NCI-H1436 treated with DMSO at 0.1 percent for 48 hours (cell line): ENCODE results near the gene KDM5B.

ENCODE experiments used
- DNase-seq: peaks from one replicate; lab custom pipeline; 2025; lab: John Stamatoyannopoulos, UW

Gene KDM5B

DNA sequence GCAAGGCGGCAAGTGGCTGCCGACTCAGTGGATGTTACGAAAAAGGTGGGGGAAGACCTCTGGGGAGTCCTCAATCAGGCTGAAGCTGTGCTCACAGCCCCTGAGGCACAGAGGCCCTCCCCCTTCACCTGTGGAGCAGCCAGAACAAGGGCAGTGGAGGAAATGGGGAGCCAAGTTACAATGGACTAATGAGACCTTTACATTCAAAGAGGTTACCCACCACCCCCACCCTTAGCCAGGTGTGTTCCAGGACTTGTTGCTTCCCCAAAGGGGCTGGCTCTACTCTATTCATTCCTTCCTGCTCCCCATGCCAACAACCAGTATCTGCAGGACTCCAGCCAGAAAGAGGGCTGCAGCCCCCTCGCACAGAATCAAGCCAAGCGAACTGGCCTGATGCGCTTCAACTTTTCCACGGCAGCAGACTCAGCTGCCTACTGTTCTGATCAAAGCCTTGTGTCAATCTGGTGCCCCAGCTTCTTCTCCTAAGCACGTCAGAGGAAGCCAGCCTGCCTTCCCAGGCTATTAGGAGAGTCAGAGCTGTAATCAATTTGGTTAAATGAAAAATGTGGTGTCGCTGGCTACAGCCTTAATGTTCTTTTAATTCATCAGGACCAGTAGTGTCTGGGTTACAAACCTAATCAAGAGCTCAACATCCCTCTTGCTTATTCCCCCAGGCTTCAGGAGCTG lies 96.1 kb downstream of the KDM5B start:
- no peak for DNase-seq

DNA sequence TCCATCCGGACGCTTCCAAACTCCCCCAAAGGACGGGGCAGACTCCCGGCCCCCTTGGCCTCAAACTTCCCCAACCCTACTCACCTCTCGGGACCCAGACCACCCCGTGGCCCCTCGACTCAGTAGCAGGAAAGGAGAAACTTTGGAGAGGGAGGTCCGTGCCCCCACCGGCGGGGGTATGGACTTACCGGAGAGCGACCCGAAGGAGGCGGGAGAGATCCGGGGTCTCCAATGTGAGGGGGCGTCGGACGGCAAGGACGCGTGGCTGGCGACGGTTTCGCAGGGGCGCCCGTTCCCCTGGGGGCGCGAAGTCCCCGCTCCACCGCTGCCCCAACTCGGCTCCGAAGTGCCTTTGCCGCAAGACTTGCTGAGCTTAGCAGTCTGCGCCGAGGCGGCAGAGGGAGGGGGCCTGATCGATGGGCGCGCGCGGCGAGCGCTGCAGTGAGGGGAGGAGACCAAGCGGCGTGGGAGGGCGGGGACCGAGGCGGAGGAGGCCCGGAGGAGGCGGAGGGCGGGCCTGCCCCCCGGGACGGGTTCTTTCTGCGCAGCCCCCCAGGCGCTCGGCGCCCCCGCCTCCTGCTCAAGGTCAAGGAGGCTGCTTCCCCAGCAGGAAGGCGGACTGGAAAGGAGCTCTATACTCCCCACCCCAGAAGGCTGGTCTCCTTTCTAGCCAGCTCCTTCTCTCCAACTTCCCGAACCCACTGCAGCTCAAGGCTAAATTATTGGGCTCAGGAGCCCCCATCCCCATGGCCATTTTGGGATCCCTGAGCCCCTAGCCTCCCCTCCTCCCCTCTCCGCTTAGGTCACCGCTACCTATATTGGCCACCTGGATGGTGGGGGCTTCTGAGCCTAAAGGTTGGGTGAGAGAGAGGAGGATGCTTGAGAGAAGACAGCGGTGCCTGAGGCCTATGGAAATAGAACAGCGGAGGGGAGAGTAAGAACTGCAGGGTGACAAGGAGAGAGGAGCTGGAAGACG lies 97.9 kb downstream of the KDM5B start, which contains the start of gene SYT2:
Gene SYT2 (minus strand): TSS at position 385 of the 976 bp plus-strand sequence. CDS start 104,682 bp downstream, outside the sequence.
- no peak for DNase-seq

DNA sequence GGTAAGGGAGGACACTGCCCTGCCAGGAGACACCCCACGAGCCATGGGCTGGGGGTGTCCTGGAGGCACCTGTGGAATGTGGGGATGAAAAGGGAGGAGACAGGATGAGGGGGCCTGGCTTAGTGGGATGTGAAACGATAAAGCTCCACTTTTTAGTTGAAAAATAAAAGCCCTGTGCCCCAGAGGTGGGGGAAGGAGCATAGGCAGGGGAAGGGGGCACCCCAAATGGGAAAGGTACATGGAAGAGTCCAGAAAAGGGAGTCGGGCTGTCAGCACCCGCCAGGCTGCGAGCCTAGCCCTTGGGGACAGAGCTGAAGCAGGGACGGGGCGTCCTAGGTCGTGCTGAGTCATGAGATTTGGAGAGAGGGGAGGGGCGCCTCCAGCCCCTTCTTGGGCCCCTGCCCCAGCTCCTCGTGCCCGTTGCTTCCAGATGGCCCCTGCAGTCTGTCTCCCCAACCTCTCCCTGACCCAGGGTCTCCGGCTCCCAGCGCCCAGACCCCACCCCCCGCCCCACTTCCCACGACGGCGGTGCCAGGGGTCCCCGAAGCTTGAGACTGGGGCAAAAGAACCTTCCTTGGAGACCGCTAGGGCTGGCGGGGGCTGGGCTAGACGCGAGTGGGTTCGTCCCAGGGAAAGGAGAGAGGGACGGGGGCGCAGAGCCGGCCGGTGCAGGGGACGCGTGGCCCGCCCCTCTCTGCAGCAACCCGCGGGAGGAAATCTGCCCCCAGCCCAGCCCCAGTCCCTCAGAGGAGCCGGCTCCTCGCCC lies 98.8 kb downstream of the KDM5B start:
- DNase-seq = no peak

DNA sequence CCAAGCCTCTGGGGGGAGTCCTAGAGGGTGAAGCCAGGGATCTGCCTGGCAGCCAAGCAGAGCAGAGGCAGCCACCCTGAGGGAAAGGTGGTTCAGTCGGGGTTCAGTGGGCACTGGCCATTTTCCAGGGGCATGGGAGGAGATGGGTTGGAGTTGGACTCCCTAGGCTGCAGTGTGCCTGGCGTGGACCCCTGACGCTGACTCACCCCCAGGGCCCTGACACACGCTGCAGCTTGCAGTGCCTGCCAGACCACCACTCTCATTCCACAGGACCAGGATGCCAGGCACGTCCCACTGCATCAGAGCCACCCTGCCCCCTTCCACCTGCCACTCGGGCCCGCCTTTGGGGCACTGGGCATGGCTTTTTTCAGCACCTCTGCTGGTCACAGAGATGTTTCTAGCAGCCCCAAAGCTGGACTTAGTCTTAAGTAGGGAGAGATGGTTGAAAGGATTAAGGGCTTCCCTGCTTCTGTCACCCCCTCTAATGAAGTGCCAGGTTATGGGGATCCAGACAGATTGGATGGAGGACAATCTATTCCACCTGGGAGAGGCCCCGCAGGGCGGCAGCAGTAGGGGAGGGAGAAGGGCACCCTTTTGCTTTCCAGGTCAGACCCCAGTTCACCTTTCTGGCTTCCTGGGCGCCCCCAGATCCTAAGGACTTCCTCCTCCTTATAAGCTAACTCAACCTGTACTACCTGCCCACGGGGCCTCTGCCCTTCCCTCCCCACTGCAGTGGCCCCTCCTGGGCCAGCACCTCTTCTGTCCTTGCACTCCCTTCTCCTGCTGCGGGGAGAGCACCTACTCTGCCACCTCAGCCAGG lies 99.6 kb downstream of the KDM5B start:
- no peak for DNase-seq

DNA sequence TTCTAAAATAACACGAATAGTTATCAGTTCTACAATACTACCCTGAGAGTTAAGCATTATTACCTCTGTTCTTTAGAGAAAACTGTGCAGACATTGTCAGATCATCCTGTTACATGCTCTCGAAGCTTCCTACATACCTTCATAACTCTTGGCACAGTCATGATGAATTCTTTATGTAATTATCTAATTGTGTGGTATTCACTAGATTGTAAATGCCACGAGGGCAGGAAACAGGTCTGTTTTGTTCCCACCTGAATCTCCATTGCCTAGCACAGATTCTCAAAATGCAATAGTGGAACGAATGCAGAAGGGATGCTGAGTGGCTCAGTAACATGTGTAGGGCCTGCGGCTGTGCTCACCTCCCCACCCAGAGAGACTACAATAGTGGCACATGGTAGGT lies 101.4 kb downstream of the KDM5B start:
- no peak for DNase-seq

DNA sequence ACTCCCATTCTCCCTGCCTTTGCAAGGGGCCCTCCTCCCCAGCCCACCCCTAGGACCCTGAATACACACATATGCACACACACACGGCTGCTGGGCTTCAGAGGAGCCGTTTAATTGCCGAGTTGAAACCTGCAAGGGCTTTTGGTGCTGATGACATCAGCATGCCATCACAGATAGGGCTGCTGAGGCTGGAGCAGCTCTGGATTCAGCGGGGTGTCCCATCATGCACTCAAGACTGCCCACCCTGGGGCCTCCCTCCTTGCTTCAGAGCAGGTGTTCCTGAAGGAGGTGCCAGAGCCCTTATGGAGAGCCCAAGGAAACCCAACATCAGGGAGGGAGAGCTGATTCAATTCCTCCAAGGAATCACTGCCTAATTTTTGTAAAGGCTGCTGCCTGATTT lies 103.6 kb downstream of the KDM5B start:
- no peak for DNase-seq

DNA sequence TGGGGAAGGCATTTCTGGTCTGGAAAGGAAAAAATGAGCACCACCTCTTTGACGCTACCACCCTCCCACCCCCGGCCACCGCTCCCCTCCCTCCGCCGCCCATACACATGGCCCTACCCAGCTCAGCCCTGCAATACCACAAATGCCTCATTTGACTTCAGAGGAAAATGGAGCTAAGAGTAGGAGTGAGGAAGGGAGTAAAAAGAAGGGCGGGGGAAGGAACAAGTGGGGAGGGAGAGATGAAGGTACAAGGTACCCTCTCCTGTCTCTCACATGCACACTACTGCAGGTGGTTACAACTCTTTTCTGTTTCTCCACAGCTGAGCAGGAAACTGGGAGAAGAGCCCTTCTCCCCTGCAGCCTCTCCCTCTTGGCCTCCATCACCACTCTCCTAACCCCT lies 105.0 kb downstream of the KDM5B start:
- DNase-seq = no peak

DNA sequence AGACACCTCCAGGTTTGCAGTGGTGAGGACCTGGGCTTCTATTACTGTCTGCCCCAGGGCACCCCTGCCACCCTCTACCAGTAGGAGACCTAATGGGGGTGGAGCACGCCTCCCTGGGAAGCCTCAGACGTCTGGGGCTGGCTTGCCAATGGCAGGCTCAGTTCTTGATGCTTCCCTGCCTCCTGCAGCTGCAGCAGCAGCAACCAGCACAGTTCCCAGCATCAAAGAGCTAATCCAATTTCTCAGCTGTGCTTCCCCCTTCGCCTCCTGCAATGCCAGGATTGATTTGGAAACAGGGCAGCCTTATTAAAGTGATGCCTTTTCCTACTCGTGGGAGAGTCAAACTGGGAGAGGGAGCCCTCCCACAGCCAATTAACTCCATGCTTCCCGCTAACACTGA lies 106.1 kb downstream of the KDM5B start:
- no peak for DNase-seq

DNA sequence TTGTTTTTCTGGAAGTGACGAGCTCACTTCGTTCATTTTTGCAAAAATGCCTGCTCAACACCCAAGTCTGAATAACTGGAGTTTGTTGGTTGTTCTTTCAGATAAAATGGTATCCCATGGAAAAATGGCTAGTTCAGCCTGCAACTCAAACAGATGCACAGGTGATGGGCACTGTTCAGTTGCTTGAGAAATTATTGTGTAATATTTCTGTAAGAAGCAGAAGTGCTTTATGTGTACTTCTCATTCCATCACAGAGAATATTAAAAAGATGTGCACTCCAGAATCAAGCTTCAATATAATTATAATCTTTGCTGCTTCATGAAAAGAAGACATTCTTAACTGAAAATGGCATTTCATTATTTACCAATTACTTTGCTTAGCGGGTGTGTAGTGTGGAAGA lies 107.0 kb downstream of the KDM5B start:
- DNase-seq = no peak

DNA sequence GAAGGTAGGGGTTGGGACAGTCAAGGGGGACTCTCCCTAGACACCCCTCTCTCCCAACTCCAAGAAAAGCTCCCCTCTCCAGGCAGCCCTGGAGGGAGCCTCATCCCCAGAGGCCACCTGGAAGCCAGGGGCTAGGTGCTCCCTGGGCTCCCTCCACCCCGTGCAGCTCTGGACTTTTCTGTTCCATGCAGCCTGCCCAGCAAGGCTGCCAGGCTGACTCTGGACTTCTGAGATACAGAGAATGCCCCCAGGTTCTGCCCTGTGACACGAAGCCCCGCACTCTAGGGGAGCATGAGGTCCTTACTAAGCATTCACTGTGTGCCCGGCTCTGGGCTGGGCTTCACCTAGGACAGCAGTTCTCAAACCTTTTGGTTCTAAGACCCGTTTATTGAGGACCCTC lies 108.2 kb downstream of the KDM5B start:
- no peak for DNase-seq

DNA sequence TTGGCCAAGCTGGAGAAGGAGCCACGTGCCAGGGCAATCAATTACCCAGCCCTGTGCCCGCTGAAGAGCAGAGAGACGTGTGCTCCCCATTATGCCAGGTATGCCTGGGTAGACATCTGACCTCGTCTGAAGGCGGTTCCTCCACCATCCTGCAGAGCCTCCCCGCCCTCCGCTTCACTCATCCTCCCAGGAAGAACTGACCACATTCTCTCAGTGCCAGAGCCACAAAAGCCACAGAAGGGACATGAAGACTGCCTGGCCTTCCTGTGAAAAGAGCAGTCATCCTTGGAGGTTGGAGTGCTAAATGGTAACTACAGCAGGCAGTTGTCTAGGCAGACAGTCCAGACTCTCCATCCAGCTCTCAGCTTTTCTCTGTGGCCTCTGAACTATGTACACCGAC lies 109.9 kb downstream of the KDM5B start:
- DNase-seq = no peak

DNA sequence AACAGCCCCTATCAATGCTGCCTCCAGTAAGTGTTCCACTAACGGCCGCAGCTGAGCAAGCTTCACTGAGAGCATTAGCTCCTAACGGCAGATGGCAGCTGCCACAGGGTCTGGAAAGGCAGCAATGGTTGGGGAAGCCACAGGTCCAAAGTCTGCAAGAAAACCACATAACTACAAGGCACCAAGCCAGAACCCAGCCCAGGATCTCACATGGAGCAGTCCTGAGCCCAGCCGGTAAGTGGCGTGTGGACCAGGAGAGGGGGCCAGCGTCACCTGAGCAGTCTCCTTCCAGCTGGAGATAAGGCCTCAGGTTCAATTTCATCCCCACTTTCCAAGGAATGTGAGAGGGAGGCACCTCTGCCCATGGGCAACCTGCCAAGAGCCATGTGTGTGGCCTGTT lies 111.2 kb downstream of the KDM5B start:
- DNase-seq = no peak

DNA sequence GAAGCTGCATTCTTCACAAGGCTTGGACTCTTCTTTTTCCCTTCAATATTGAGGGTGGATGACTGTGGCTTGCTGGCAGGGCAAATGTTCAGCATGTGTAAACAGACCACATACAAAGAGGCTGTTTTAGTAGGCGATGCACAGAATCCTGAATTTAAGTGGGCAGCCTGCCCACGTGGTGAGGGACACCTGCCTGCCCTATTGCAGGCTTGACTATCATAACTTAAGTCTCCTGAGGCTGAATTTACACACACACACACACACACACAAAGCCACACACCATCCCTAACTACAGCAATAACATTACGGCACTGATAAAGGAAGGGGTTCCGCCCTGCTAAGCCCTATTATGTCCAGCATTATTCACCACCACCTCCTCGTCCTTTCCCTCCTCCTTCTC lies 113.9 kb downstream of the KDM5B start:
- no peak for DNase-seq

DNA sequence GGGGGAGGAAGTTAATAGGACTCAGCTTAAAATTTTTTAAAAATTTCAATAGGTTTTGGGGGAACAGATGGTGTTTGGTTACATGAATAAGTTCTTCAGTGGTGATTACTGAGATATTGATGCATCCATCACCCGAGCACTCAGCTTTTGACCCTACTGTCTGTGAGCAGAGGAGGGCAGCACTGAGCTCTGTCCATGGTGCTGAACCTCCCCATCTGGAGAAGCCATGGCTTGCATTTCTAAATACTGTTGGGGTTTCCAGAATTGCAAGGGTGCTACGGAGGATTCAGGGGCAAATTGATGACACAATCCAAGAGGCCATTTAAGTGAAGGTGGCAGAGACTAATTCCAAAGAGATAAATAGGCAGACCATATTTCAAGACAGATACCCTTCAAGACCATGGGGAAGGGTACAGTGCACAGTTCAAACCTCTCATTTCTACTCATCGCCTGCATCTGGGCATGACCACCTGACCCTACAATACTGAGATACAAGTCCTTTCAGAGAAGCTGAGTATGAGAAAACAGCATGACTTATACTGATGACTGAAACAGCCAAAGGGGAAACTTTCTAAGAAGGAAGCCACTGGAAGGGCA lies 115.2 kb downstream of the KDM5B start:
- DNase-seq = no peak

DNA sequence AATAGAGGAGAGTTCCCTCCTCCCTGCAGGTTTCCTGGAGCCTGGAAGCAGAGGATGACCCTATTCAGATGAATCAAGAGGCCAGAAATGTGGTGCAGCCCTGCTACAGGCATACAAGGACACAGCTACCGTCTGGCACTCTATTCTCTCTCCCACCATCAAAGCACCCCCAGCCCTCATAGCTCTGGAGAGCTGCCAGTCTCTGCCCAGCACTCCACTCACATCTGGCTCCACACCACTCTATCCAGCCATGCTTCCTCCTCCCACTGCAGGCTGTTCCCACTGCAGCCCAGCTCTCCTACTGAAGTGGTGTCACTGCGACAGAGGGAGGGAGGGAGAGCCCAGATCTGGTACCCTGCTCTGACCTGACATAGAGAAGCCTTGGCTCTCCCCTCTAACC lies 116.4 kb downstream of the KDM5B start:
- DNase-seq = no peak

DNA sequence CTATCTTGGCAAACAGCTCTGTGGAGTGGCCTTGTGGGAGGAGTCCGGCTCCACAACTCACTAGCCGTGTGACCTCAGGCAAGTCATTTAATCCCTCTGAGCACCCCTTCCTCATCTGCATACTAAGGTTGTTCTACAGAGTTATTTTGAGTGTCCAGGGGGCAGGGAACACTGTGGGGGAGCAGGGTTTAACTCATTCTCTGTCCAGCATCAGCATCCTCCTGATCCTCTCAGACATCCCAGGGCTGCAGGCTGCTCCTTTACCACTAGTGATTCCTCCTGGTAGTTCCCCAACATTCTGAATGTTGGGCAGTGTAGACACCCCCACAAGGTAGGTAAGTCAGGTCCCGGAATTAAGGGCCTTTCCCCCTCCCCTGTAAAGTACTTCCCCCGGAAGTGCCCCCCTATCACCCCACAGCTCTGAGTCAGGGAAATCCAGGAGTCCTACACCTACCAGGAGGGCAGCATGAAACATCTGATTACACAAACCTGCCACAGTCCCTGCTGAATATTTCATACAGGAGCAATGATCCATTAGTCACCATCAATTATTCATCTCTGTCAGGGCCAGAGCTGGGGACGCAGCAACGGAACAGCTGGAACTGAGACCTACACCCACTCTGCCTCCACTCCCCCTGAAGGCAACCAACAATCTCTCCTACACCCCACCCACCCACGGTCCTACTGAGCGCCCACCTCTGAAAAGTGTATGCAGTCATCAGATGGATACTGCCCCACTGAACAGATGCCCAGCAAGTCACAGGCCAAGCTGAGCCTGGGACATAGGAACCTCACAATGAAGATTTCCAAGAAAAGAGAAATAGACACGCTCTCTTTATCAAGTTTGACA lies 118.5 kb downstream of the KDM5B start:
- DNase-seq = no peak

DNA sequence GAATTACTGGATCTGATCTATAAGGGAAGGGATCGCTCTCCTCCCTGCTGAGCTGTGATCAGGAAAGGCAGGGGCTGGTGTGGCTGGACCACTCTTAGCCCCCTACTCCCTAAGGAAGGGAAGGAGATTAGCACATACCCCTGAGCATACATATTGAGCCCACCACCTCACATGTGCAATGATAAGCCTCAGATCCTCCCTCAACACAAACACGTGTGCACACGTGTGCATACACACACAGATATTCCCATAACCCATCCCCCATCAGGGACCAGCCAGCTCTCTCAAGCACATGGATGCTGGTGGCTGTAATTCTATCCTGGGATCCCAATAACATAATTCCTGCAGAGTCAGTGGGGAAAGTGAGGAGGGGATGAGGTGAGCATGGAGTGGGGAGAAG lies 119.1 kb downstream of the KDM5B start:
- DNase-seq = no peak

DNA sequence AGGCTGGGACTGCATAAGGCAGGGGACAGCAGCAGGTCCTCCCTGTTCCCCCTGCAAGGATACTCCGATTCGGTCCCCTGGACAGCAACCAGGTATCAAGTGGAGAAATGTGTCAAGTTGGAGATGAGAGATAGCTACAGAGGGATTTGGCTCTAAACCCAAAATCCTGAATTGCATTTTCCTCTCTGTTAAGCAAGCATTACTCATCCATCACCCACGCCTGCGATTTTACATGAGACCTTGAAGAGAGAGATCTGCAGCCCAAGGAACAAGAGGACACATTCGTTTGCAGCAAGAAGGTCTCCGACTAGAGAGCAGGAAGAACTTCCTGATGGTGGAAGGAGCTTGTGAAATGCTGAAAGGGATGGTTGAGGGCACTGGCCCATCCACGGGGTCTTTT lies 119.8 kb downstream of the KDM5B start:
- DNase-seq = no peak

DNA sequence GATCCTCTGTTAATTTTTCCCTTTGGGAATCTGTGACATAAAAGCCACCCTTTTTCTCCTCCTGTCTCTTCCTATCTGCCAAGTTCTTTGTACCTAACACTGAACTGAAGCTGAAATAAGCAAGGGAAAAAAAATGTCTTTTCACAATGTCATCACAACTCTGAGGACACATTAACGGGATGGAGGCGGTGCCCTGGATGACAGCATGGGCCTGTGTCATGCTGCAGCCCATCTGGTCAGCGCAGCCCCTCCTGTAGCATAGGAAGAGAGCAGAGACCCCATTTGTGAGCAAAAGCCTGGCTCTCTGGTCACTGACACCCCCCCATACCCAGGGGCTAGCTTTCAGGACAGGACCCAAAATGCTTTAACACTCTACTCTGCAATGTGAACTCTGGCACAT lies 120.4 kb downstream of the KDM5B start:
- no peak for DNase-seq

DNA sequence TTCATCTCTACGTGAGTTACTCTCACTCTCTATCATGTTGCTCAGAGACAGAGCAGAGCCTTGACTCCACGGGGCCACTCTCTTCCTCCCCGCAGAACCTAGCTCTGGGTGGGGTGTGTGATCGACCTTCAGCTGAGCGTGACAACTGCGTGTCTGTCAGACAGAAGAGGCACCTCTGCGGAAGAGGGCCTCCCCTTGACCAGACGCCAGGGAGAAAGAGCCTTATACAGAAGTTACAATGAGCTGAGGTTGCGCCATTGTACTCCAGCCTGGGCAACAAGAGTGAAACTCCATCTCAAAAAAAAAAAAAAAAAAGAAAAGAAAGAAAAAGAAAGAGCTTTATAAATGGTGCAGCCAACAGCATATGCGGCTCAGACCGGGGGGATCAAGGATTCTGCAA lies 120.9 kb downstream of the KDM5B start:
- DNase-seq = no peak
